GM12878 (cell line): Measurements from ENCODE around the gene PDE10A. TPM values are rescaled to one million over a fixed set of nuclear protein-coding genes. Genes with fewer than 3 reads are reported as not detected.

Experiments
- ATAC-seq: fragments of 200-7000 bp; cut with Tn5 transposase; 3 replicates; pipeline ENCODE4 v1.9.1; 2020; ENCODE audit warnings: mild to moderate bottlenecking, moderate library complexity
- BruUV-seq: library from RNA; stranded (reverse); fragments of 400-500 nt; replicated peaks from 2 replicates; lab custom pipeline; 2021; lab: Mats Ljungman, UMichigan
- CTCF ChIA-PET: fragments of 300-600 bp; sonication (Branson Sonifier 250); formaldehyde crosslinking; extraction: SDS; loops from one replicate; lab custom pipeline; 2021; ENCODE audit warnings: inconsistent platforms; lab: Yijun Ruan, JAX
- POLR2A ChIA-PET: fragments of 350-600 bp; formaldehyde crosslinking; extraction: SDS; loops from one replicate; lab custom pipeline; 2021; ENCODE audit warnings: inconsistent platforms; lab: Charles Lee
- RAD21 ChIA-PET: fragments of 300-600 bp; sonication (Branson Sonifier 250); formaldehyde crosslinking; loops from one replicate; lab custom pipeline; 2023; ENCODE audit warnings: antibody characterized with exemption; ENCODE audit not compliant: unreplicated experiment; lab: Charles Lee
- SMC1A ChIA-PET: fragments of 300-600 bp; sonication (Branson Sonifier 250); formaldehyde crosslinking; loops from one replicate; lab custom pipeline; 2023; ENCODE audit not compliant: unreplicated experiment, uncharacterized antibody; lab: Charles Lee
- DNase-seq: peaks from one replicate; pipeline ENCODE4 v3.0.0-alpha.2; 2011; ENCODE audit warnings: low read depth, low spot score
- FAIRE-seq: peaks from 3 replicates; lab custom pipeline; 2011; peaks lifted over from hg19 to GRCh38; lab: Jason Lieb, UNC
- H2AFZ ChIP-seq: 2 replicates; pipeline ENCODE4 v1.6.0; 2011; ENCODE audit warnings: low read depth, low read length, control low read depth; ENCODE audit not compliant: control insufficient read depth
- H3K27ac ChIP-seq: 2 replicates; pipeline ENCODE4 v1.5.1; 2011; ENCODE audit warnings: control low read depth; ENCODE audit not compliant: control insufficient read depth, insufficient read depth
- H3K27me3 ChIP-seq, 2 experiments: replicated peaks in 1 of 2; 2 replicates each; pipeline versions ENCODE4 v1.6.0 to v1.6.1; 2011; ENCODE audit warnings: low read length in 1 of 2; ENCODE audit not compliant: control insufficient read depth in 2 of 2, insufficient read depth in 2 of 2
- H3K36me3 ChIP-seq, 2 experiments: 2 replicates each; pipeline ENCODE4 v1.5.1; 2011; ENCODE audit warnings: low read length in 1 of 2; ENCODE audit not compliant: control insufficient read depth in 2 of 2, insufficient read depth in 2 of 2
- H3K4me1 ChIP-seq: 2 replicates; pipeline ENCODE4 v1.6.1; 2011; ENCODE audit warnings: mild to moderate bottlenecking, low read length, moderate library complexity, mixed read lengths; ENCODE audit not compliant: control insufficient read depth, insufficient read depth
- H3K4me2 ChIP-seq: 2 replicates; pipeline ENCODE4 v1.6.0; 2011; ENCODE audit warnings: control low read depth; ENCODE audit not compliant: control insufficient read depth, insufficient read depth
- H3K4me3 ChIP-seq: fragments of 200-600 bp; sonication (generic); 2 replicates; pipeline ENCODE4 v1.5.1; 2016
- H3K79me2 ChIP-seq: 2 replicates; pipeline ENCODE4 v1.6.0; 2011; ENCODE audit warnings: low read length; ENCODE audit not compliant: control insufficient read depth, insufficient read depth
- H3K9ac ChIP-seq: 2 replicates; pipeline ENCODE4 v1.8.0; 2011; ENCODE audit warnings: low read length, control low read depth, mixed read lengths; ENCODE audit not compliant: control insufficient read depth, insufficient read depth
- H3K9me3 ChIP-seq: replicated peaks from 3 replicates; pipeline ENCODE4 v1.5.1; 2011; ENCODE audit warnings: mild to moderate bottlenecking, low read length; ENCODE audit not compliant: control insufficient read depth, insufficient read depth
- H4K20me1 ChIP-seq: 2 replicates; pipeline ENCODE4 v1.6.0; 2011; ENCODE audit not compliant: control insufficient read depth, insufficient read depth
- BRCA1 ChIP-seq: IDR thresholded peaks from 2 replicates; pipeline ENCODE4 v1.6.1; 2011; ENCODE audit warnings: low read depth, low read length, improper control_type of control experiment
- HCFC1 ChIP-seq: fragments of 150-350 bp; IDR thresholded peaks from 2 replicates; pipeline ENCODE4 v1.6.1; 2014; ENCODE audit warnings: low read length
- KAT2A ChIP-seq: conservative IDR thresholded peaks from 2 replicates; pipeline ENCODE4 v1.6.1; 2011; ENCODE audit warnings: low read depth, low read length; ENCODE audit not compliant: control insufficient read depth
- MYC ChIP-seq: IDR thresholded peaks from 2 replicates; pipeline ENCODE4 v1.6.1; 2011; ENCODE audit warnings: mild to moderate bottlenecking, low read length, moderate library complexity, inconsistent platforms; ENCODE audit not compliant: insufficient read depth, insufficient replicate concordance, insufficient read length, severe bottlenecking
- NKRF ChIP-seq: fragments of 450-650 bp; conservative IDR thresholded peaks from 2 replicates; pipeline ENCODE4 v1.6.1; 2017; ENCODE audit warnings: mild to moderate bottlenecking, moderate library complexity
- PBX3 ChIP-seq: IDR thresholded peaks from 2 replicates; pipeline ENCODE4 v1.6.1; 2011; ENCODE audit warnings: mild to moderate bottlenecking, low read depth, low read length, moderate library complexity; ENCODE audit not compliant: insufficient replicate concordance
- RB1 ChIP-seq: fragments of 450-650 bp; formaldehyde crosslinking; IDR thresholded peaks from 2 replicates; pipeline ENCODE4 v1.6.1; 2017; ENCODE audit warnings: mild to moderate bottlenecking, borderline replicate concordance
- ZNF207 ChIP-seq: fragments of 450-650 bp; IDR thresholded peaks from 2 replicates; pipeline ENCODE4 v1.6.1; 2014; ENCODE audit warnings: antibody characterized with exemption, mild to moderate bottlenecking, borderline replicate concordance
- WGBS: methylation state at CpG from one replicate; pipeline ENCODE4 v1.1.6; 2016; ENCODE audit warnings: low lambda C conversion rate; ENCODE audit not compliant: insufficient replicate concordance, insufficient coverage; ENCODE audit errors: missing lambda C conversion rate; 5-methylcytosine and 5-hydroxymethylcytosine counted together
- in situ Hi-C: fragments of 300-500 bp; cut with MboI; formaldehyde crosslinking; loops from 9 replicates; pipeline ENCODE4 v1.14.3; 2018; ENCODE audit warnings: mixed read lengths
- intact Hi-C: fragments of 100-400 bp; cut with micrococcal nuclease; formaldehyde crosslinking; loops from one replicate; pipeline ENCODE4 v1.14.2; 2022; ENCODE audit not compliant: unreplicated experiment
- polyA plus RNA-seq, 11 experiments: library from polyadenylated mRNA; depleted of rRNA in 4 of 11; unstranded in 6 of 11; stranded (reverse) in 5 of 11; fragments of >200 nt; fragmentation: Nextera tagmentation in 4 of 11; fragmentation: Illumina TruSeq in 1 of 11; extraction: Ambion mirVana in 4 of 11; extraction: Trizol in 1 of 11; gene quantifications; 1 replicate in 1 of 11; 2 replicates in 10 of 11; pipeline versions ENCODE4 v1.2.1 to v1.2.3, GENCODE V29; 2011 to 2016; ENCODE audit warnings: inconsistent platforms in 2 of 11, missing spikeins in 2 of 11, low read depth in 1 of 11
- total RNA-seq, 4 experiments: library from RNA; depleted of rRNA in 3 of 4; stranded (reverse); fragments of >200 nt in 3 of 4; fragmentation: Illumina TruSeq in 1 of 4; extraction: Trizol in 1 of 4; gene quantifications; 2 replicates each; pipeline versions ENCODE4 v1.2.1 to v1.2.3, GENCODE V29; 2013 to 2021
- TF ChIP-seq, protein P1 (sequence below): fragments of 450-650 bp; IDR thresholded peaks from 2 replicates; pipeline ENCODE4 v1.6.1; 2017; ENCODE audit warnings: low read depth, mild to moderate bottlenecking, moderate library complexity

Gene PDE10A
- total and polyA plus RNA-seq, 10 of the 15 experiments (the other 5 are each of a cell fraction or from before 2014, with no cell fraction given): under 0.01 to 1.3 (median 0.03) TPM; not detected in 2

GRCh38 chr6:165557674-165558073 is 105.4 kb downstream of the PDE10A start:
- H3K79me2 ChIP-seq: no peaks in the 10 kb centered on the region
- no peak for FAIRE-seq

More at GRCh38 chr6:165557674-165558073, 105.4 kb downstream of the PDE10A start:
- Histone ChIP-seq H3K36me3 (no peaks in the 10 kb centered on the region), H3K4me2 (no peak overlapping the region), H2AFZ (no peak overlapping the region), H3K4me3 (no peak overlapping the region), H3K4me1 (no peaks in the 10 kb centered on the region)
- no peak for DNase-seq
- POLR2A ChIA-PET: no interaction called here
- CTCF ChIA-PET: no interaction called here
- no peak for TF ChIP-seq KAT2A
- TF ChIP-seq ZNF207: no peak
- TF ChIP-seq MYC: no peak
- no peak for TF ChIP-seq NKRF
- no peak for TF ChIP-seq HCFC1
- TF ChIP-seq RB1: no peak
- TF ChIP-seq, protein P1, sequence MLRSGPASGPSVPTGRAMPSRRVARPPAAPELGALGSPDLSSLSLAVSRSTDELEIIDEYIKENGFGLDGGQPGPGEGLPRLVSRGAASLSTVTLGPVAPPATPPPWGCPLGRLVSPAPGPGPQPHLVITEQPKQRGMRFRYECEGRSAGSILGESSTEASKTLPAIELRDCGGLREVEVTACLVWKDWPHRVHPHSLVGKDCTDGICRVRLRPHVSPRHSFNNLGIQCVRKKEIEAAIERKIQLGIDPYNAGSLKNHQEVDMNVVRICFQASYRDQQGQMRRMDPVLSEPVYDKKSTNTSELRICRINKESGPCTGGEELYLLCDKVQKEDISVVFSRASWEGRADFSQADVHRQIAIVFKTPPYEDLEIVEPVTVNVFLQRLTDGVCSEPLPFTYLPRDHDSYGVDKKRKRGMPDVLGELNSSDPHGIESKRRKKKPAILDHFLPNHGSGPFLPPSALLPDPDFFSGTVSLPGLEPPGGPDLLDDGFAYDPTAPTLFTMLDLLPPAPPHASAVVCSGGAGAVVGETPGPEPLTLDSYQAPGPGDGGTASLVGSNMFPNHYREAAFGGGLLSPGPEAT: no peak
- TF ChIP-seq PBX3: no peak
- no peak for TF ChIP-seq BRCA1
- TF ChIP-seq, all 136 proteins: peak for 0
- Histone ChIP-seq H3K27me3 (no peaks in the 10 kb centered on the region), H3K27ac (no peak overlapping the region), H3K9me3 (no peaks in the 10 kb centered on the region; the same call in 2 of the 3 replicates), H4K20me1 (no peaks in the 10 kb centered on the region), H3K9ac (no peak overlapping the region)
- RAD21 ChIA-PET: no interaction called here
- intact Hi-C loops: no loop called here
- BruUV-seq: no TSS peak
- SMC1A ChIA-PET: no interaction called here
- no peak for ATAC-seq
- in situ Hi-C loops: no loop called here
- WGBS: 35% methylated on average over 6 of the region's 6 CpGs
